Hepatocyte (in vitro differentiated cells): ENCODE data around the gene HSPH1.
"Not testable (repeated sequence)": the region's sequence is repeated elsewhere in the genome, so short reads cannot be mapped to it uniquely, and the experiment has no call there.

Experiments
- EZH2 ChIP-seq: fragments of 200-600 bp; sonication (generic); IDR thresholded peaks from 2 replicates; pipeline ENCODE4 v1.6.1; 2016; ENCODE audit warnings: antibody characterized with exemption, mild to moderate bottlenecking, borderline replicate concordance
- TF ChIP-seq, protein P1 (sequence below): fragments of 200-600 bp; sonication (generic); IDR thresholded peaks from 2 replicates; pipeline ENCODE4 v1.5.1; 2016; ENCODE audit warnings: antibody characterized with exemption, mild to moderate bottlenecking; ENCODE audit not compliant: poor library complexity

DNA sequence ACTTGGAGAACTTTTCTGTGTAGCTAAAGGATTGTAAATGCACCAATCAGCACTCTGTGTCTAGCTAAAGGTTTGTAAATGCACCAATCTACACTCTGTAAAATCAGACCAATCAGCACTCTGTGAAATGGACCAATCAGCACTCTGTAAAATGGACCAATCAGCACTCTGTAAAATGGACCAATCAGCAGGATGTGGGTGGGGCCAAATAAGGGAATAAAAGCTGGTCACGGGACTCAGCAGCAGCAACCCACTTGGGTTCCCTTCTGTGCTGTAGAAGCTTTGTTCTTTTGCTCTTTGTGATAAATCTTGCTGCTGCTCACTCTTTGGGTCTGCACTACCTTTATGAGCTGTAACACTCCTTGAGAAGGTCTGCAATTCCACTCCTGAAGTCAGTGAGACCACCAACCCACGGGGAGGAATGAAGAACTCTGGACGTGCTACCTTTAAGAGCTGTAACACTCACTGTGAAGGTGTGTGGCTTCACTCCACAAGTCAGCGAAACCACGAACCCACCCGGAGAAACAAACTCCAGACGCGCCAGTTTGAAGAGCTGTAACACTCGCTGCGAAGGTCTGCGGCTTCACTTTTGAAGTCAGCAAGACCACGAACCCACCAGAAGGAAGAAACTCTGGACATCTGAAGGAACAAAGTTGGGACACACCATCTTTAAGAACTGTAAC is 16.2 kb upstream of the HSPH1 start:
- TF ChIP-seq EZH2 = not testable (repeated sequence)
- TF ChIP-seq, protein P1, sequence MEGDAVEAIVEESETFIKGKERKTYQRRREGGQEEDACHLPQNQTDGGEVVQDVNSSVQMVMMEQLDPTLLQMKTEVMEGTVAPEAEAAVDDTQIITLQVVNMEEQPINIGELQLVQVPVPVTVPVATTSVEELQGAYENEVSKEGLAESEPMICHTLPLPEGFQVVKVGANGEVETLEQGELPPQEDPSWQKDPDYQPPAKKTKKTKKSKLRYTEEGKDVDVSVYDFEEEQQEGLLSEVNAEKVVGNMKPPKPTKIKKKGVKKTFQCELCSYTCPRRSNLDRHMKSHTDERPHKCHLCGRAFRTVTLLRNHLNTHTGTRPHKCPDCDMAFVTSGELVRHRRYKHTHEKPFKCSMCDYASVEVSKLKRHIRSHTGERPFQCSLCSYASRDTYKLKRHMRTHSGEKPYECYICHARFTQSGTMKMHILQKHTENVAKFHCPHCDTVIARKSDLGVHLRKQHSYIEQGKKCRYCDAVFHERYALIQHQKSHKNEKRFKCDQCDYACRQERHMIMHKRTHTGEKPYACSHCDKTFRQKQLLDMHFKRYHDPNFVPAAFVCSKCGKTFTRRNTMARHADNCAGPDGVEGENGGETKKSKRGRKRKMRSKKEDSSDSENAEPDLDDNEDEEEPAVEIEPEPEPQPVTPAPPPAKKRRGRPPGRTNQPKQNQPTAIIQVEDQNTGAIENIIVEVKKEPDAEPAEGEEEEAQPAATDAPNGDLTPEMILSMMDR = not testable (repeated sequence)
